HG02885 (cell line): Measurements from ENCODE around the gene PTPA.
"Not testable (repeated sequence)": the region's sequence is repeated elsewhere in the genome, so short reads cannot be mapped to it uniquely, and the experiment has no call there.

Experiments used
- ATAC-seq: cut with Tn5 transposase; IDR thresholded peaks from one replicate; pipeline ENCODE4 v1.9.1; 2021; ENCODE audit warnings: mild to moderate bottlenecking; ENCODE audit not compliant: unreplicated experiment, poor library complexity

The PTPA gene

DNA sequence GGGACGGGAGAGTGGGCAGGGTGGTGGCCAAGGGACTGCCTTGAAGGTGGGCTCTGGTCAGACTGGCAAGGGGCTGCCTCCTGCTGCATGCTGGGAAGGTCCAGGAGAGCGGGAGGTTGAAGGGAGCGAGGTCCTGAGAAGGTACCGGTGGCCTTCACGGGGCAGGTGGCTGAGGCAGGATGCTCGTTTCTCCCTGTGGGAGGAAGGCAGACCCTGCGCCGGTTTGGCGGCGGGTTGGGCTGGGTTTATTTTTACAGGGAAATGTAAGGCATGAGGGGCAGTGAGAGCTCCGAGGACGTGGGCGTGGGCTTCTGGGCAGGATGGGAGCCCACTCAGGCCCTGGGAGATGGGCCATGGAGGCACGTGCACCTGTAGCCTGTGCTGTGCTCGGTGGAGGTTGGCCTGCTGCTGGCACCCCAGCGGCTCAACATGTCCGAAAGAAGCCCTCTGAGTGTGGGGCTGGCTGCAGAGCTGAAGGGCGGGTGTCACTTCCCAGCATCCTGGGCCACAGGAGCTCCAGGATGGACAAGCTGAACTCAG lies 39.5 kb downstream of the PTPA start:
- ATAC-seq = no peak

DNA sequence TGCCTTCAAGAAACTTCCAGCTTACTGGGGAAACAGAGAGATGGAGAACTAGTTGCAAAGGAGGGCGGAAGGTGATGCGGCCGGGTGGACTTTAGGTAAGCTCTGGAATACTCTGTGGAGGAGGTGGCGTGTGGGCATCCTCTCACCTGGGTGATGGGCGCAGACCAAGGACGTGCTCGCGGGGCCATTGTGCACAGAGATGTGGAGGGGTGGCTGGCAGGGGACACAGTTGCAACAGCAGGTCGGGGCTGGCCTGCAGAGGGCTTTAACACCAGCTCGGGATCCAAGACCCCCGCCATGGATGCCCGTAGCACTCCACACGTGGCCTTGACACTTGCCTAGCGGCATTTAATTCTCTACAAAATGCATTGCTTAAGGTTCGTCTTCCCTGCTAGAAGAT lies 40.3 kb downstream of the PTPA start:
- ATAC-seq = no peak

DNA sequence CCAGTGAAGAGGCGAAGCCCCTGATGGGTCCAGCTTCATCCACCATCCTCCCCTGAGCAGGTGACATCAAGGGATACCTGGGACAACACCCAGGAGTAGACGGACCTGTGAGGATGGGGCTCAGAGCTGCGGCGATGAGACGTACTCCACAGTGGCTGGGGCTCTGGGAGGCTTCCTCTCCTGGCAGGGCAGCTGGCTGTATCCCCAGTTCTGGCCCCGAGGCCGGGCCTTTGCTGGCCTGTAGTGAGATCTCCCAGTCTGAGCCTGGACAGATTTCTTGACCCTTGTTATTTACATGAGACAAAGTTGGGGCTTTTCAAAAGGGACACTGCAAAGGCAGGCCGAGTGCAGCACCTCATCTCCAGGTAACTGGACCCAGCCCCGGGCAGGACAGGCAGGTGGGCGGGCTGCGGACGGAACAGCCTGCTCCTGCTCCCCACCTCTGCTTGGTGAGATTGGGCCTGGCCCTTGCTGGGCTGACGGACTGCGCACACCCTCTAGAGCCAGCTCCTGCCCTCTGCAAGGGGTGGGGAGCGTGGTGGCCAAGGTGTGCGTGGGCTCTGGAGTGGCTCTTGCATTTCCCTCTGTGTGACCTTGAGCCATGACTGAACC lies 43.8 kb downstream of the PTPA start:
- ATAC-seq = no peak

DNA sequence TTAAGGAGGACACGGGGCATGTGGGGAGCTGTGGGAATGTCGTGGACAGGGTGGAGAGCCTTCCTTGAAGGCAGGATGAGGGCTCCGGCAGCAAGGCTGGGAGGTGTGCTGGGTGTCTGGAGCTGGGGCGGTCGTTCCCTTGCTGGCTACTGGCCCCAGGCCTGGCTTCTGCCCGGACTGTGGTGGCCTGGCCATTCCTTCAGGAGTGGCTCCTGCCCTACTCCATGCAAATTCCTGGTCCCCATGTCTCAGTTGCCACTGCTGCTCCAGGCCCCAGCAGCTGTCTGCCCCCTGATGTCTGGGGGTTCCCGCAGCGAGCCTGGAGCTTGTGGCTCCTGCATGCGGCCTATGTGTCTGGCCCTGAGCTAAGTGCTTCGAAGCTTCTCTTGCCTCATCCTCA lies 44.9 kb downstream of the PTPA start:
- no peak for ATAC-seq

DNA sequence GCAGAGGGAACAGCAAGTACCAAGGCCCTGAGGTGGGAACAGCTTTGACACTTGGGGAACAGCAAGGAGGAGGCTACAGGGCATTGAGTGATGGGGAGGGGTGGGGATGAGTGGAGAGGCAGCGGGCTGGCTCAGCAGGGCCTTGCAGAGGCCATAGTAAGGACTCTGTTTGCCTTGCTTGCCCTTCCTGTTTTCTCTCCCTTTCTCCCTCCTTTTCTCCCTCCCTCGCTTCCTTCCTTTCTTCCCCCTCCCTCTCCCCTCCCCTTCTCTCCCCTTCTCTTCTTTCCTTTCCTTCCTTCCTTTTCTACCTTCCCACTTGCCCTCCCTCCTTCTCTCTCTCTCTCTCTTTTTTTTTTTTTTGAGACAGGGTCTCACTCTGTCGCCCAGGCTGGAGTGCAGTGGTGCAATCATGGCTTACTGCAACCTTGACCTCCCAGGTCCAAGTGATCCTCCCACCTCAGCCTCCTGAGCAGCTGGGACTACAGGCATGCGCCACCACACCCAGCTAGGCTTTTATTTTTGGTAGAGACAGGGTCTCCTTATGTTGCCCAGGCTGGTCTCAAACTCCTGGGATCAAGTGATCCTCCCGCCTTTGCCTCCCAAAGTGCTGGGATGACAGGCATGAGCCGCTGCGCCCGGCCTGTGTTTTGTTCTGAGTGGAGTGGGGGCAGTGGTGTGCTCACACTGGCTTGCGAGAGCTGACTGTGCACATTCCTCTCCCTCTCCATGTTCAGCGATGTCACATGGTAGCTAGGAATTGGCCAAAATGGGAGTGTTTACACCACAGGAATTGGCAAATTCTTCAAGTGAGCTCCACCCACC lies 49.7 kb downstream of the PTPA start:
- no peak for ATAC-seq

DNA sequence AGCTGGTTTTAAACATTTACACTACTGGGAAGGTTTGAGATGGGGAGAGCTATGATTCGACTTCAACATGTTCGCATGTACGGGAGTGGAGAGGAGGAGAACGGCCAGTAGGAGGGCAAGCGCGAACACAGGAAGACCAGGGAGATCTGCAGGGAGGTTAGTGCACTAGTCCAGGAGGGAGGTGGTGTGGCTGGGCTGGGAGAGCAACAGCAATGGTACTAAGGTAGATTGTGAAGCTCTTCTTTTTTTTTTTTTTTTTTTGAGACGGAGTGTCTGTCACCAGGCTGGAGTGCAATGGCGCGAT lies 50.3 kb downstream of the PTPA start:
- no peak for ATAC-seq

DNA sequence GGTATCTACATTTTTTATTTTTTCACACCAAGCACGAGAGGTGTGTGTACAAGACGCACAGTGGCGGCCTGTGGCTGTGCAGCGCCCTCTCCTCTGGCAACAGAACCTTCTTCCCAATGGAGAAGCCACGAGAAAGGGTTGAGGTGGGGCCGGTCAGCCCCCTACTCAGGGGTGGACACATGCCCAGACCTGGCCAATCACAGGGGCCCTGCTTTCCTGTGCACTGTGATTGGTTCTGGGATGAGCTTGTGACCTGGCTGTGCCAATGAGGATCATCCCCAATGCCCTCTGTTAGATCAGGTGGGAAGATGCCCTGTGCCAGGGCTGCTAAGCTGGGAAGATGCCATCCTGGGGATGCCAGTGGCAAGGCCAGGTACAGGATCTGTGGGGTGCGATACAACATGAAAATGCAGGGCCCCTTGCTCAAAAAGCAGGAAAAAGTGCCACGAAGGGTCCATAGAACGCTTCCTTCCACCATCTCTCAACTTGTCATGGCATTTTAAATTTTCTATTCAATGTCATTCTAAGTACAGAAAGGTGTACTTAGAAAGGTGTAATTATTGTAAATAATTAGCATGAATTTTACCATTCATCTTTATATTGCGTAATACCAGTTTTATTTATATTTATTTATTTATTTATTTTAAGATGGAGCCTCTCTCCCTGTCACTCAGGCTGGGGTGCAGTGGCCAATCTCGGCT lies 51.4 kb downstream of the PTPA start:
- no peak for ATAC-seq

DNA sequence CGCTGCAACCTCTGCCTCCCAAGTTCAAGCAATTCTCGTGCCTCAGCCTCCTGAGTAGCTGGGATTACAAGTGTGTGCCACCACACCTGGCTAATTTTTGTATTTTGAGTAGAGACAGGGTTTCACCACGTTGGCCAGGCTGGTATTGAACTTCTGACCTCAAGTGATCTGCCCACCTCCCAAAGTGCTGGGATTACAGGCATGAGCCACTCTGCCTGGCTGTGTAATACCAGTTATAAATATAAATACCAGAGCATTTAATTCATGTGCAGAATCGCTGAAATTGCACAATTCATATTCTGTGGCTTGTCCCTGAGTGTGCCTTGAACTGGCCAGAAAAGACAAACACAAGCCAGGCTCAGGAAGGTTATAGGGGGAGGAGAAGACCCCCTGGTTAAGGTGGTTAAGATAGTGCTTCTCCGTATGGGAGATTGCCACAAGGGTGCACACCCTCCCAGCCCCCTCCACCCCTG lies 52.0 kb downstream of the PTPA start:
- not testable (repeated sequence) for ATAC-seq

DNA sequence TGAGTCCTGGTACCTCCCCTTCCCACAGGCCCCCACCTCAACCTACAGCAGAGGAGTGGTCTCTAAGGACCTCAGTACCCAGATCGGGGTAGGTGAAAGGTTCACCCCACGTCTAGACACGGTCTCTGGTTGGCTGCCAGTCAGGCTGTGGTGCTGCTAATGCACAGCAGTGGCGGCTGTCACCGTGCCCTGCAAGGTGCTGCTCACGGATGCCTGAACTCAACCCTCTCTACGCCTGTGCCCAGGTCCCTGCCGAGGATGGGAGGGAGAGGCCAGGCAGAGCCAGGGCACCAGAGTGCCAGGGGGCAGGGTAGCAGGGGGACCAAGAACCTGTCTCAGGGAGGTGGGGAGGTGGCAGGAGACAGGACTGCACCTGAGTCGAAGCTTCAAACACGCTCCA lies 52.5 kb downstream of the PTPA start:
- no peak for ATAC-seq

DNA sequence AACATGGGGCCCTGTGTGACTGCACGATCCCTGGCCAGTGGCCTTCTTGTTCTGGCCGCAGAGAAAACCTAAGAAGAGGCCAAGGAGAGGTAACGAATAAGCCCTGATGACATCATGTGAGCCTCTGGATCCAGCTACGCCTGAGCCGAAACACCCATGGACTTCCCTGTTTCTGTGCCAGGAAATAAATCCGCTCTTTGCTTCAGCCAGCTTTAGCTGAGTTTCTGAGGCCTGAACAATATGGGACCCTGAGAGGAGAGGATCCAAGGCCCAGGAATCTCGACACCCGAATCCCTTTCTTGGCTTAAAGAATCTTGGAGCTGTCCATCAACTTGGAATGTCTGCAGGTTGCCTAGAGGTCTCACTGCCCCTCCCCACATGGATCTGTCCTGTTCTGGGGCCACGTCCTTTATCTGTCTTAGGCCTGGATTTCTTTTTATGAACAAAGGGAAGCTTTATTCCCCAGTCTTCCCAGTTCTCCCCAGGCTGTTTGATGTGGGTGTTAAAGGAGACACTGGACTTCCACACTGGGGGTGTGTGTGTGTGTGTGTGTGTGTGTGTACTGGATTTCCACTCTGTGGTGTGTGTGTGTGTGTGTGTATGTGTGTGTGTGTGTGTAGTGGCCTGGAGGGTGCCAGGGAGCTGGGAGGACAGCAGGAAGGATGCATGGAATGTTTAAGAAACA lies 53.2 kb downstream of the PTPA start:
- ATAC-seq = no peak

DNA sequence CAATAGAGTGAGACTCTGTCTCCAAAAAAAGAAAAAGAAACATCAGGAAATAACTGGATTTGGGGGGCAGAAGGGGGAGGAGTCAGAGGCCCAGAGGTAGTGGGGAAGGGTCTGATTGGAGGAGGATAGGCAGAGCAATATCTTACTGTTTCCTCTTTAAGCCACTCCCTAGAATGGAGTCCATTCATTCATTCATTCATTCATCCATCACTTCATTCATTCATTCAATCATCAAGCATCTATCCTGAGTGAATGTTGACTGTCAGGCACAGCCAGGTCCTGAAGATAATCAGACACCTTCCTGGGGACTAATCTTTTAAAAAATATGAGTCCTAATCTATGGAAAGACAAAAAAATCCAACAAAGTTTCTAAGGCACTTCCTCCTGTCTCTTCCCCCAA lies 54.0 kb downstream of the PTPA start:
- no peak for ATAC-seq

DNA sequence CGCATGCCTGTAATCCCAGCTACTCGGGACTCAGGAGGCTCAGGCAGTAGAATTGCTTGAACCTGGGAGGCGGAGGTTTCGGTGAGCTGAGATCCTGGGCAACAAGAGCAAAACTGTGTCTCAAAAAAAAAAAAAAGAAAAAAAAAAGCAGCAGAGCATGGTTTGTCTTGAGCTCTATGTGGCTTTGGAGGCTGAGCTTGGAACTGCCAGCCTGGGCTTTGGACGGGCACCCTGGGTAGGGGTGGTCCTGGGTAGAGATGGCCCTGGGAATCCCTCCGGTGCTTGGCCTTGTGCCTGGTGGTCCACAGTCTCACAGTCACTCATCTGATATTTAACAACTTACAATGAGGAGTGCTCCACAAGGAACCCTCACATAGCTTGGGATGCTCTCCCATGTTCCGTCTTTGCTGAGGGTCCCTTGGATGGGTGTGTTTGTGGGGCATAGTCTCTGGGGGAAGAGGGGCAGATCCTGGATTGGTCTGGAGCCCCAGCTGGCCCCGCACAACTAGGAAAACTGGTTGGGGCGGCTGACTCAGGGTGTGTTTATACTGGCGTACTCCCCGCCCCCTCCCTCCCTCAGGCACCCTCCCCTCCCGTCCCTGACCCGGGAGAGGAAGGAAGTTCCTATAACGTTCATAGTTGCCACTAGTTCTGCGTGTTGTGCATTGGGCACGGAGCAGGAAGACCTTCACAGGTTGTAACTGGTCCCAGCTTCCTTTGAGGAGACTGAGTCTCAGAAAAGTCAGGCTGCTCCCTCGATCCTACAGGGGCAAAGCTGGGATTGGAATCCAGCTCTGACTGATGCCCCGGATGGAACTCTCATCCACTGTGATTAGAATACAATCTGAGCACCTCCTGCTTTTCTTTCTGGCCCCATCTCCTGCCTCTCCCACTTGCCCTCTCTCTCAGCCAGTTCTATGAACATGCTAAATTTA lies 55.7 kb downstream of the PTPA start:
- ATAC-seq = no peak

DNA sequence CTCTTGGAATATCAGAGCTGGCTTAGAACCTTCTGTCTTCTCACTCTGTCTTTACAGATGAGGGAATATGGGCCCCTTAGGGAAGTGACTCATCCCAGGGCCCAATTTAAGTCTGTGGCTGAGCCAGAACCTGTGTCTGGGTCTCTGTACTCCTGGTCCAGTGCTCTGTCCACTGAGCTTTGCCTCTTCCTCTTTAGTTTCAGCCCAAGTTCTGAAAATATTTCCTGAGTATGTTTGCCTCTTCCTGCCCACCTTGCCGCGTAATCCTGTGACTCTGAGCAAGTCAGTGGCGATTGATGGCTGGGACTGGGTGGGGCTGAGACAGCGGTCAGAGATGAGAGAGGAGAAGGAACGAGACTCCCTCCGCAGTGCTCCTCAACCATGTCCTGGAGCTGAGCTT lies 59.0 kb downstream of the PTPA start:
- ATAC-seq = no peak

DNA sequence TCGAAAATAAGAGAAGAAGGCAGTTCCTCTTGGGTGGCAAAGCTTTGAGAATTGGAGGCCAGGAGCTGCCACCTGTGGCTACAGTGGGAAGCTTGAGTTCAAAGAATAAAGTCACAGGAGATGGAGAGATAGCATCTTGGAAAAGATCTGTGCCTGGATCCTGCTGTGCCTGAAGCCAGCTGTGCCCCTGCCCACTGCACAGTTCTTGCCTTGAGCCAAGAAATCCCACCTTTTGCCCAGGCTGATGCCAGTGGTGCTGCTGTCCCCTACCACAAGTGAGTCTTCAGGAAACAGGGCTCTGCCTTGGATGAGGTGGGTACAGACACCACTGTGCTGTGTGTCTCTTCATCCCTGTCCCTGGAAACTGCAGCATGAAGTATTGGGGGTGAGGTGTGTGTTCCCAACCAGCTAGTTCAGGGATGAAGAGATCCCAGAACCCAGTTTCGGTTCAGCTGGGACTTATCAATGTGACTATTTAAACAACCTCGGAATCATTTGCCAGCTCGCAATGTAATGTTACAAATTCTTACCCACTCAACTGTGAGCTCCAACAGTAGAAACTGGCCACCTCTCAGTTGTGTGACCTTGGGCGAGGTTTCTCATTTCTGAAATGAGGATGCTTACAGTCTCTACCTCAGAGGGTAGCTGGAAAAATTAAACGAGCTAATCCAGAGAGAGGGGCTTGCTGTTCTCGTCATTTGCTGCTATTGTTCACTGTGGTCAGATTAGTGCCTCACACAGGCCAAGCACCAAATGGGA lies 61.0 kb downstream of the PTPA start:
- ATAC-seq = no peak

DNA sequence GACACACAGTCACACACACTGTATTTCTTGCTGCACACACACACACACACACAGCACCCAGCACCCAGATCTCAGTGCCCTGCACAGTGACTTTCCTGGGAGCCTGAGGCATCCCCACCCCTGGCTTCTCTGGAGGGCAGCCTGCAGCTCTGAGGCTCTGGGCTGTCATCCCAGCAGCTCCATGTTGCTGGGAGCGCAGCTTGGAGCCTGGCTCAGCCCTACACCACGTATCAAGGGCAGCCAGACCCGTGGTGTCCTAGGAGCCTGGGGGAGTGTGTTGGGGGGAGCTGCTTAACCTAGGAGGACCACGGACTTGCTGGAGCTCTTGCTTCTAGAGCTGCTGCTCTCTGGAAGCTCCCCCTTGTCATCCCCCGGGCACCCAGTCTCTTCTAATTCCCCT lies 61.6 kb downstream of the PTPA start:
- ATAC-seq = no peak

DNA sequence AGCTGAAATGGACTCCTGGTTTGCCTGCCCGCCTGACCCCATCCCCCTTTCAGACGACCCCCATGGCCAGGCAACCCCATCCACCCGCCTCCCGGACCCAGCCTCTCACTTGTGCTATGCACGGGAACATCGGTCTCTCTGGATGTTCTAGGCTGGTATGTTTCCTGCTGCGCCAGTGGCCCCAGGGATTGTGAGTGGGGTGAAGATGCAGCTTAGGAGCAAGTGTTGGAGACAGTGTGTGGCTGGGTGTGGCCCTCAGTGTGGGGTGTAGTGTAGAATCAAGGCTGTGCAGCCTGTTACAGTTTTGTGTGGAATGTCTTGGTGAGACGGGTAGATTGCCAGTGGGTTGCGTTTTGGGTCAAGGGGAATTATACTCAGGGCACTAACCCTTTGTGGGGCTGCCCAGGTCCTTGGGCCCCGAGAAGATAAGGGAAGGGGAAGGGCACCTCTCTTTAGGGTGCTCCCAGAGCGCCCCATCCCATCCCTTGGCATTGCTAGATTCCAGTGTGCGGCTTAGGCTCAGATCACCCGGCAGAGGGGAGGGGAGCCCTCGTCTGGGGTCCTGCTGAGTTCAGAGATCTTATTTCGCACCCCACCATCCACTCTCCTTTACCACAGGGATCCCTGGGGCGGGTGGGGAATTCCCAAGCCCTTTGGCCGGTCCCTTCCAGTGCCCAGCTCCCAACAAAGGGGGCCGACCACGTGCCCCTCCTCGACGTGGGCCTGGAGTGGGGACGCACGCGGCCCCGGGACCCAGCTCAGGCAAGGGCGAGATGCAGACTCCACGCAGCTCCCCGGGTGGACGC lies 62.3 kb downstream of the PTPA start:
- ATAC-seq = no peak

DNA sequence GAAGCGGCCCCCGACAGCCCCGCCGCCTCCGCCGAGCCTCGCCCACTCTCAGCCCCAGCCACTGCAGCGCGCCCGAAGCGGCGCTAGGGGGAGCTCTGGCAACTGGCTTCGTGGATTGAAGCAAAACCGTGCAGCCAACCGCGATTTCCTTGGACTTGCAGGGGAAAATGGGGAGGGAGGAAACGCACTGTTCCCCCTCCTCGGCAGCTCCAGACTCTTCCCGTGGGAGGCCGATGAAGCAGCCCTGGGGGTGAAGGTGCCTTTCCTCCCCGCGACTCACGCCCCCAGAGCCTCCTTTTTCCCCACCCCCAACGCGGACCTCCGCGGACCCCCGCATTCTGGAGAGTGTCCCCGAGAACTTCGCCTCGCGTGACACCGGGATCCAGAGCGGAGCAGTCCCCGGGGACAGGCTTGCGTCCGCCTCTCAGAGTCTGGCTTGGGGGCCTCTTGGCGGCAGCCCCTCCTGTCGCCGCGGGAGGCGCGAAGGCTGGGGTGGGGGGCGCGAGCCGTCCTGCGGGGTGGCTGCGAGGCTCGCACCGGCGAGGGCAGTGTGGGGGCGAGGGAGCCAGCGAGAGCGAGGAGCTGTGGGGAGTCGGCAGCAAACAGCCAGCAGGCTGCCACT lies 63.0 kb downstream of the PTPA start:
- ATAC-seq = no peak
